SK-N-SH treated with all-trans-retinoic acid at 6 μM for 48 hours (cell line): Measurements from ENCODE around the gene PCSK9.

Experiments
- ARNTL ChIP-seq: fragments of 450-650 bp; formaldehyde crosslinking; IDR thresholded peaks from 2 replicates; pipeline ENCODE4 v1.5.0; 2020; ENCODE audit warnings: low read depth, mild to moderate bottlenecking, moderate library complexity, borderline replicate concordance
- CREB5 ChIP-seq: fragments of 250-450 bp; sonication (Bioruptor Pico); IDR thresholded peaks from 2 replicates; pipeline ENCODE4 v1.5.1; 2020; ENCODE audit warnings: low read depth, mild to moderate bottlenecking, moderate library complexity
- GLIS3 ChIP-seq: fragments of 250-450 bp; sonication (Bioruptor Pico); IDR thresholded peaks from 2 replicates; pipeline ENCODE4 v1.5.0; 2020; ENCODE audit warnings: mild to moderate bottlenecking, moderate library complexity
- PATZ1 ChIP-seq: fragments of 250-450 bp; sonication (Bioruptor Pico); IDR thresholded peaks from 2 replicates; pipeline ENCODE4 v1.8.0; 2020; ENCODE audit warnings: mild to moderate bottlenecking, moderate library complexity, borderline replicate concordance
- PPARA ChIP-seq: fragments of 250-450 bp; sonication (Bioruptor Pico); IDR thresholded peaks from 2 replicates; pipeline ENCODE4 v1.5.0; 2020; ENCODE audit warnings: mild to moderate bottlenecking, borderline replicate concordance
- RARB ChIP-seq: fragments of 250-450 bp; sonication (Bioruptor Pico); IDR thresholded peaks from 2 replicates; pipeline ENCODE4 v1.8.0; 2021; ENCODE audit warnings: mild to moderate bottlenecking, moderate library complexity
- SNAI2 ChIP-seq: fragments of 250-450 bp; sonication (Bioruptor Pico); IDR thresholded peaks from 2 replicates; pipeline ENCODE4 v1.5.0; 2020; ENCODE audit warnings: mild to moderate bottlenecking, moderate library complexity
- TCF4 ChIP-seq: fragments of 250-450 bp; sonication (Bioruptor Pico); IDR thresholded peaks from 2 replicates; pipeline ENCODE4 v1.8.0; 2021; ENCODE audit warnings: mild to moderate bottlenecking, moderate library complexity, borderline replicate concordance
- ZC3H10 ChIP-seq: fragments of 250-450 bp; sonication (Bioruptor Pico); IDR thresholded peaks from 2 replicates; pipeline ENCODE4 v1.5.1; 2021; ENCODE audit warnings: mild to moderate bottlenecking, moderate library complexity
- ZFP30 ChIP-seq: fragments of 450-650 bp; formaldehyde crosslinking; IDR thresholded peaks from 2 replicates; pipeline ENCODE4 v1.5.0; 2022; ENCODE audit warnings: mild to moderate bottlenecking, moderate library complexity
- ZNF70 ChIP-seq: fragments of 450-650 bp; formaldehyde crosslinking; IDR thresholded peaks from 2 replicates; pipeline ENCODE4 v1.5.0; 2020; ENCODE audit warnings: mild to moderate bottlenecking, moderate library complexity
- ZNF8 ChIP-seq: fragments of 450-650 bp; formaldehyde crosslinking; IDR thresholded peaks from 2 replicates; pipeline ENCODE4 v1.5.0; 2020; ENCODE audit warnings: mild to moderate bottlenecking, moderate library complexity

GRCh38 chr1:55018395-55018794, 21.0 kb upstream of the PCSK9 start:
- TF ChIP-seq PPARA (no peak), ZNF70 (CRISPR knock-in tag) (no peak), ZC3H10 (CRISPR knock-in tag) (no peak), PATZ1 (CRISPR knock-in tag) (no peak), CREB5 (CRISPR knock-in tag) (no peak), ARNTL (CRISPR knock-in tag) (no peak), GLIS3 (CRISPR knock-in tag) (no peak), ZFP30 (CRISPR knock-in tag) (no peak), RARB (CRISPR knock-in tag) (no peak), TCF4 (CRISPR knock-in tag) (no peak), ZNF8 (no peak), SNAI2 (CRISPR knock-in tag) (no peak)
